ENCODE measurements around the gene ETV2. TPM values are rescaled to one million over a fixed set of nuclear protein-coding genes. Genes with fewer than 3 reads are reported as not detected.
"Not testable (repeated sequence)": the region's sequence is repeated elsewhere in the genome, so short reads cannot be mapped to it uniquely, and the experiment has no call there.

The ETV2 gene
- total RNA-seq, 2 experiments from 2014 or later: 0.58 to 0.59 TPM

- Histone ChIP-seq H3K4me3 (ENCODE audit: low read length) (peak overlapping the region; percentile 57), H3K27me3 (ENCODE audit: control insufficient read depth in 1 of 2, insufficient read depth in 2 of 2, low read length in 2 of 2) (peaks cover 11 to 13% of the 10 kb centered on the region in 2 experiments), H3K9me3 (ENCODE audit: control insufficient read depth in 1 of 2, insufficient read depth in 1 of 2, low read length in 2 of 2) (no peaks in the 10 kb centered on the region), H3K27ac (ENCODE audit: low read depth in 1 of 2, low read length in 2 of 2) (no peak overlapping the region), H3K4me1 (ENCODE audit: insufficient read depth, low read length) (peaks cover 12% of the 10 kb centered on the region), H3K36me3 (ENCODE audit: insufficient read depth, low read length) (no peaks in the 10 kb centered on the region)
- TF ChIP-seq, protein P1, sequence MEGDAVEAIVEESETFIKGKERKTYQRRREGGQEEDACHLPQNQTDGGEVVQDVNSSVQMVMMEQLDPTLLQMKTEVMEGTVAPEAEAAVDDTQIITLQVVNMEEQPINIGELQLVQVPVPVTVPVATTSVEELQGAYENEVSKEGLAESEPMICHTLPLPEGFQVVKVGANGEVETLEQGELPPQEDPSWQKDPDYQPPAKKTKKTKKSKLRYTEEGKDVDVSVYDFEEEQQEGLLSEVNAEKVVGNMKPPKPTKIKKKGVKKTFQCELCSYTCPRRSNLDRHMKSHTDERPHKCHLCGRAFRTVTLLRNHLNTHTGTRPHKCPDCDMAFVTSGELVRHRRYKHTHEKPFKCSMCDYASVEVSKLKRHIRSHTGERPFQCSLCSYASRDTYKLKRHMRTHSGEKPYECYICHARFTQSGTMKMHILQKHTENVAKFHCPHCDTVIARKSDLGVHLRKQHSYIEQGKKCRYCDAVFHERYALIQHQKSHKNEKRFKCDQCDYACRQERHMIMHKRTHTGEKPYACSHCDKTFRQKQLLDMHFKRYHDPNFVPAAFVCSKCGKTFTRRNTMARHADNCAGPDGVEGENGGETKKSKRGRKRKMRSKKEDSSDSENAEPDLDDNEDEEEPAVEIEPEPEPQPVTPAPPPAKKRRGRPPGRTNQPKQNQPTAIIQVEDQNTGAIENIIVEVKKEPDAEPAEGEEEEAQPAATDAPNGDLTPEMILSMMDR (IDR thresholded peaks at IDR 0.05): no peak
- Mint-ChIP-seq H3K27me3 (peaks cover 29% of the 10 kb centered on the region), H3K36me3 (ENCODE audit: low read depth) (no peaks in the 10 kb centered on the region), H3K4me3 (peak overlapping the region; percentile 65), H3K9me3 (no peaks in the 10 kb centered on the region), H3K4me1 (ENCODE audit: low read depth) (peaks cover 10% of the 10 kb centered on the region), H3K27ac (no peak overlapping the region)
- ATAC-seq (ENCODE audit: poor library complexity) (peak; percentile 79), DNase-seq (peak in 12 of 14 experiments; percentile 7 to 69 (median 17))
- intact Hi-C loops (cut with DNase I, micrococcal nuclease): loop anchor here in 1 of 2 experiments (10.0 kb wide), 1 partner anchor 108 kb away; the partner anchor contains the start of gene ATP4A
- POLR2A ChIA-PET: interaction anchor here (1.1 to 1.9 kb wide), 2 partner anchors 25 to 30 kb away, joined by 6 to 7 read pairs; partner anchors contain the start of gene COX6B1
- CTCF ChIA-PET: interaction anchor here (0.6 kb wide), 1 partner anchor 21 kb away, joined by 4 read pairs; no protein-coding TSS in a partner anchor
Measured at GRCh38 chr19:35673121-35673804, 31.7 kb downstream of the ETV2 start.

DNA sequence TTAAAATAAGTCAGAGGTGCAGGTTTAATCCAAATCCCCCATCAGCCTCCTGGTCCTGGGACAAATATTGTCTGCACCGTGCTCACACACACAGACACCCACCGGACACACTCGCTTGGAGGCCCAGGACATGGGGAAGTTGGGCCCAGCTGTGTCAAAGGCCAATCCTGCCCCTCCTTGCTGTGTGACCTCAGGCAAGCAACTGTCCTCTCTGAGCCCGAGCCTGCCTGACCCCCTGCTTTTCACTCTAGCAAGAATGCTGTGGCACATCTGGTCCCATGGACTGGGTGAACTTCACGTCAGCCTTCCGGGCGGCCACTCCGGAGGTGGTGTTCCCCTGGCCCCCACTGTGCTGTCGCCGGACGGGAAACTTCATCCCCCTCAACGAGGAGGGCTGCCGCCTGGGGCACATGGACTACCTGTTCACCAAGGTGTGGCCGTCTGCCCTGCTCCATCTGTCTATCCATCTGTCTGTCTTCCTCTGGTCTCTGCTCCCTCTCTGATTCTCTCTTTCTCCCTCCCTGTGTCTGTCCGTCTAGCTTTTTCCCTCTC, 34.1 kb downstream of the ETV2 start:
- Histone ChIP-seq H3K4me1 (ENCODE audit: insufficient read depth, low read length) (peaks cover 12% of the 10 kb centered on the region), H3K27ac (ENCODE audit: low read depth in 1 of 2, low read length in 2 of 2) (no peak overlapping the region), H3K9me3 (ENCODE audit: control insufficient read depth in 1 of 2, insufficient read depth in 1 of 2, low read length in 2 of 2) (no peaks in the 10 kb centered on the region), H3K27me3 (ENCODE audit: control insufficient read depth in 1 of 2, insufficient read depth in 2 of 2, low read length in 2 of 2) (peaks cover 5 to 9% of the 10 kb centered on the region in 2 experiments), H3K4me3 (ENCODE audit: low read length) (no peak overlapping the region), H3K36me3 (ENCODE audit: insufficient read depth, low read length) (no peaks in the 10 kb centered on the region)
- CTCF ChIA-PET: no interaction called here
- Mint-ChIP-seq H3K4me1 (ENCODE audit: low read depth) (peaks cover 10% of the 10 kb centered on the region), H3K27ac (no peak overlapping the region), H3K9me3 (no peaks in the 10 kb centered on the region), H3K4me3 (no peak overlapping the region), H3K27me3 (peaks cover 22% of the 10 kb centered on the region), H3K36me3 (ENCODE audit: low read depth) (no peaks in the 10 kb centered on the region)
- TF ChIP-seq, protein P1 (IDR thresholded peaks at IDR 0.05): no peak
- DNase-seq (no peak), ATAC-seq (ENCODE audit: poor library complexity) (no peak)
- POLR2A ChIA-PET: no interaction called here
- intact Hi-C loops (cut with DNase I, micrococcal nuclease): loop anchor here in 1 of 2 experiments (10.0 kb wide), 1 partner anchor 111 kb away; the partner anchor contains the start of gene ATP4A

DNA sequence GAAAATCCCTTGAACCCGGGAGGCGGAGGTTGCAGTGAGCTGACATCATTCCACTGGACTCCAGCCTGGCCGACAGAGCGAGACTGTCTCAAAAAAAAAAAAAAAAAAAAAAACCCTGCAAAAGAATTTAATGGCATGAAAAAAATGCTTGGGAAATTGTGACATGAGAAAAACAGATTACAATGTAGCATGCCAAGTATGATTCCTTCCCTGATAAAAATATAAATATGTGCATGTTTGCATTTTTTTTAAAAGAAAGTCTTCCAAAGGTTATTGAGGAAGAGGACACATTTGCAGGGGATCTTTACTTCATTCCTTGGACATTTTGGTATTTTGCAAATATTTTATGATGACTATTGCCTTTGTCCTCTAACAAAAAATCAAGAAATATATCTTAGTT, 48.3 kb downstream of the ETV2 start:
- ChIA-PET POLR2A (no interaction called here), CTCF (interaction anchor here (0.7 kb wide), 1 partner anchor 1042 kb away, joined by 3 read pairs; no protein-coding TSS in a partner anchor)
- no peaks in the 10 kb centered on the region for H3K36me3 ChIP-seq (ENCODE audit: insufficient read depth, low read length)
- intact Hi-C loops (cut with DNase I, micrococcal nuclease): loop anchor here (5.0 kb wide), 1 partner anchor 67 kb away; the partner anchor contains the start of genes HSPB6 (in 2 of the 2) and PROSER3 (in 2 of the 2)
- no peaks in the 10 kb centered on the region for H3K27me3 ChIP-seq (ENCODE audit: control insufficient read depth in 1 of 2, insufficient read depth in 2 of 2, low read length in 2 of 2)
- H3K36me3 Mint-ChIP-seq (ENCODE audit: low read depth): no peaks in the 10 kb centered on the region
- ATAC-seq (ENCODE audit: poor library complexity) (no peak), DNase-seq (no peak)
- TF ChIP-seq, protein P1 (IDR thresholded peaks at IDR 0.05): no peak
- peaks cover 5% of the 10 kb centered on the region for H3K4me1 ChIP-seq (ENCODE audit: insufficient read depth, low read length)
- no peak overlapping the region for H3K4me3 Mint-ChIP-seq
- no peak overlapping the region for H3K4me3 ChIP-seq (ENCODE audit: low read length)
- H3K27me3 Mint-ChIP-seq: no peaks in the 10 kb centered on the region
- no peaks in the 10 kb centered on the region for H3K9me3 Mint-ChIP-seq
- no peaks in the 10 kb centered on the region for H3K9me3 ChIP-seq (ENCODE audit: control insufficient read depth in 1 of 2, insufficient read depth in 1 of 2, low read length in 2 of 2)
- no peaks in the 10 kb centered on the region for H3K4me1 Mint-ChIP-seq (ENCODE audit: low read depth)
- H3K27ac Mint-ChIP-seq: no peak overlapping the region
- no peak overlapping the region for H3K27ac ChIP-seq (ENCODE audit: low read depth in 1 of 2, low read length in 2 of 2)

GRCh38 chr19:35691106-35691505, 49.6 kb downstream of the ETV2 start:
- ATAC-seq (ENCODE audit: poor library complexity); H3K36me3 ChIP-seq (ENCODE audit: insufficient read depth, low read length); H3K4me3 Mint-ChIP-seq; H3K27me3 ChIP-seq (ENCODE audit: control insufficient read depth in 1 of 2, insufficient read depth in 2 of 2, low read length in 2 of 2); DNase-seq; H3K27me3 Mint-ChIP-seq; H3K4me3 ChIP-seq (ENCODE audit: low read length); CTCF ChIA-PET; H3K27ac Mint-ChIP-seq; H3K4me1 ChIP-seq (ENCODE audit: insufficient read depth, low read length); H3K9me3 Mint-ChIP-seq; H3K27ac ChIP-seq (ENCODE audit: low read depth in 1 of 2, low read length in 2 of 2); H3K4me1 Mint-ChIP-seq (ENCODE audit: low read depth); H3K9me3 ChIP-seq (ENCODE audit: control insufficient read depth in 1 of 2, insufficient read depth in 1 of 2, low read length in 2 of 2); POLR2A ChIA-PET; H3K36me3 Mint-ChIP-seq (ENCODE audit: low read depth): not testable (repeated sequence)
- intact Hi-C loops (cut with DNase I, micrococcal nuclease): loop anchor here (5.0 kb wide), 1 partner anchor 66 kb away; the partner anchor contains the start of genes HSPB6 (in 2 of the 2) and PROSER3 (in 2 of the 2)
